Measurements from ENCODE around the gene BRSK2. TPM values are rescaled to one million over a fixed set of nuclear protein-coding genes. Genes with fewer than 3 reads are reported as not detected.

The BRSK2 gene
- total and polyA plus RNA-seq, 12 donors: 0.13 to 2.3 (median 0.44) TPM; not detected in 1

GRCh38 chr11:1484695-1485503, 95.2 kb downstream of the BRSK2 start:
- H3K36me3 ChIP-seq: peaks cover 0 to 18% (median 7%) of the 10 kb centered on the region in 9 donors
- peak overlapping the region in 3 of 10 donors; percentile 15 to 37 (median 31) for H3K27ac ChIP-seq
- intact Hi-C loops (cut with DNase I): no loop called here
- WGBS, 2 donors: 65 to 66% methylated on average over 20 of the region's 20 CpGs
- H3K9me3 ChIP-seq: no peaks in the 10 kb centered on the region
- ATAC-seq: peak in 6 of 8 donors; percentile 7 to 40 (median 26)
- peak in 1 of 9 donors; percentile 7 for TF ChIP-seq CTCF (IDR thresholded peaks at IDR 0.05)
- peak overlapping the region in 6 of 10 donors; percentile 8 to 43 (median 33) for H3K4me3 ChIP-seq
- DNase-seq: peak in 1 of 2 donors; percentile 52
- H3K4me1 ChIP-seq: peaks cover 53 to 97% (median 75%) of the 10 kb centered on the region in 9 donors
- H3K27me3 ChIP-seq: no peaks in the 10 kb centered on the region

- H3K27ac ChIP-seq: peak overlapping the region in 6 of 10 donors; percentile 15 to 37 (median 31)
- 68 to 71% methylated on average over 17 of the region's 17 CpGs for WGBS, 2 donors
- ATAC-seq: no peak
Observed at GRCh38 chr11:1485504-1485885, 95.8 kb downstream of the BRSK2 start.

GRCh38 chr11:1486054-1486825, 96.5 kb downstream of the BRSK2 start, which contains the start of gene MOB2:
MOB2 (minus strand) TSS chr11:1486779; CDS start chr11:1486556, 223 bp downstream.
- 22 to 28% methylated on average over 31 of the region's 31 CpGs for WGBS, 2 donors
- ATAC-seq (peak; percentile 46 to 65 (median 56)), DNase-seq (peak; percentile 39 to 50)
- no peak for TF ChIP-seq CTCF (IDR thresholded peaks at IDR 0.05)
- Histone ChIP-seq H3K4me3 (peak within 1 kb of the TSS in 7 of 10 donors; percentile 8 to 43 (median 30)), H3K27me3 (no peaks in the 10 kb centered on the region), H3K9me3 (no peaks in the 10 kb centered on the region), H3K4me1 (peaks cover 53 to 86% (median 75%) of the 10 kb centered on the region in 9 donors), H3K27ac (peak within 1 kb of the TSS in 9 of 10 donors; percentile 10 to 66 (median 34)), H3K36me3 (peaks cover 0 to 6% (median 0%) of the 10 kb centered on the region in 9 donors)
- intact Hi-C loops (cut with DNase I): no loop called here

More at GRCh38 chr11:1485504-1485885, 95.8 kb downstream of the BRSK2 start:
- Histone ChIP-seq H3K4me3 (peak overlapping the region in 6 of 10 donors; percentile 8 to 43 (median 33)), H3K4me1 (peaks cover 53 to 93% (median 75%) of the 10 kb centered on the region in 9 donors), H3K36me3 (peaks cover 0 to 12% (median under 1%) of the 10 kb centered on the region in 9 donors), H3K9me3 (no peaks in the 10 kb centered on the region), H3K27me3 (no peaks in the 10 kb centered on the region)
- TF ChIP-seq CTCF (IDR thresholded peaks at IDR 0.05): no peak
- intact Hi-C loops (cut with DNase I): no loop called here
- peak in 1 of 2 donors; percentile 10 for DNase-seq

Data from heart right ventricle (tissue), 16 donors.